Mucosa of rectum (tissue), 2 donors: Measurements from ENCODE around the gene SLC9A2.

Experiments used
- H3K27ac ChIP-seq, 2 donors: one replicate each; pipeline ENCODE4 v1.7.0; 2013; ENCODE audit warnings: inconsistent platforms in 2 of 2, low read depth in 2 of 2, low read length in 2 of 2
- H3K27me3 ChIP-seq, 2 donors: one replicate each; pipeline ENCODE4 v1.7.0; 2013; ENCODE audit warnings: low read length in 2 of 2; ENCODE audit not compliant: control insufficient read depth in 2 of 2, insufficient read depth in 2 of 2
- H3K36me3 ChIP-seq, 2 donors: one replicate each; pipeline ENCODE4 v1.7.0; 2013; ENCODE audit warnings: low read length in 2 of 2; ENCODE audit not compliant: control insufficient read depth in 2 of 2, insufficient read depth in 2 of 2
- H3K4me1 ChIP-seq, 2 donors: one replicate each; pipeline ENCODE4 v1.7.0; 2013; ENCODE audit warnings: low read length in 2 of 2, mild to moderate bottlenecking in 1 of 2; ENCODE audit not compliant: control insufficient read depth in 2 of 2, insufficient read depth in 2 of 2
- H3K4me3 ChIP-seq, 2 donors: one replicate each; pipeline ENCODE4 v1.7.0; 2013; ENCODE audit warnings: low read length in 2 of 2
- H3K9ac ChIP-seq, 2 donors: one replicate each; pipeline ENCODE4 v1.7.0; 2013; ENCODE audit warnings: low read length in 2 of 2, low read depth in 1 of 2, mild to moderate bottlenecking in 1 of 2
- H3K9me3 ChIP-seq, 2 donors: one replicate each; pipeline ENCODE4 v1.7.0; 2013; ENCODE audit warnings: low read length in 2 of 2; ENCODE audit not compliant: control insufficient read depth in 2 of 2
- donor health status: healthy.
- donor health status: Normal muscosa, but diverticular disease.

SLC9A2 gene

GRCh38 chr2:102718387-102719316 is 99.3 kb downstream of the SLC9A2 start:
- no peaks in the 10 kb centered on the region for H3K27me3 ChIP-seq
- H3K4me1 ChIP-seq: no peaks in the 10 kb centered on the region
- no peaks in the 10 kb centered on the region for H3K9me3 ChIP-seq
- H3K27ac ChIP-seq: no peak overlapping the region
- H3K9ac ChIP-seq: no peak overlapping the region
- peaks cover 38 to 52% of the 10 kb centered on the region in 2 donors for H3K36me3 ChIP-seq
- H3K4me3 ChIP-seq: no peak overlapping the region

GRCh38 chr2:102724016-102724490 is 104.7 kb downstream of the SLC9A2 start:
- H3K27me3 ChIP-seq: no peaks in the 10 kb centered on the region
- no peaks in the 10 kb centered on the region for H3K4me1 ChIP-seq
- no peak overlapping the region for H3K9ac ChIP-seq
- H3K27ac ChIP-seq: no peak overlapping the region
- H3K9me3 ChIP-seq: no peaks in the 10 kb centered on the region
- H3K4me3 ChIP-seq: no peak overlapping the region
- peaks cover 57 to 73% of the 10 kb centered on the region in 2 donors for H3K36me3 ChIP-seq

GRCh38 chr2:102724553-102724952 is 105.2 kb downstream of the SLC9A2 start:
- Histone ChIP-seq H3K9ac (no peak overlapping the region), H3K27ac (no peak overlapping the region), H3K27me3 (no peaks in the 10 kb centered on the region), H3K4me3 (no peak overlapping the region), H3K36me3 (peaks cover 57 to 69% of the 10 kb centered on the region in 2 donors), H3K9me3 (no peaks in the 10 kb centered on the region), H3K4me1 (no peaks in the 10 kb centered on the region)

- H3K9me3 ChIP-seq: no peaks in the 10 kb centered on the region
- no peak overlapping the region for H3K27ac ChIP-seq
- peaks cover 51 to 61% of the 10 kb centered on the region in 2 donors for H3K36me3 ChIP-seq
- no peak overlapping the region for H3K4me3 ChIP-seq
- H3K27me3 ChIP-seq: no peaks in the 10 kb centered on the region
- H3K4me1 ChIP-seq: no peaks in the 10 kb centered on the region
- H3K9ac ChIP-seq: no peak overlapping the region
Observed at GRCh38 chr2:102726128-102727087, 107.1 kb downstream of the SLC9A2 start.

- Histone ChIP-seq H3K9me3 (no peaks in the 10 kb centered on the region), H3K27me3 (no peaks in the 10 kb centered on the region), H3K9ac (peak overlapping the region; percentile 94 to 97), H3K27ac (peak overlapping the region; percentile 81 to 86), H3K4me1 (peaks cover 13 to 20% of the 10 kb centered on the region in 2 donors), H3K36me3 (peaks cover 10 to 11% of the 10 kb centered on the region in 2 donors), H3K4me3 (peak overlapping the region; percentile 96 to 98)
Observed at GRCh38 chr2:102735416-102736109, 116.2 kb downstream of the SLC9A2 start.

GRCh38 chr2:102736110-102736409 is 116.7 kb downstream of the SLC9A2 start:
- H3K36me3 ChIP-seq: peaks cover 7 to 8% of the 10 kb centered on the region in 2 donors
- no peaks in the 10 kb centered on the region for H3K9me3 ChIP-seq
- peak overlapping the region; percentile 94 to 97 for H3K9ac ChIP-seq
- peaks cover 13 to 20% of the 10 kb centered on the region in 2 donors for H3K4me1 ChIP-seq
- H3K27me3 ChIP-seq: no peaks in the 10 kb centered on the region
- peak overlapping the region; percentile 96 to 98 for H3K4me3 ChIP-seq
- H3K27ac ChIP-seq: peak overlapping the region; percentile 81 to 86

GRCh38 chr2:102736410-102737409 is 117.4 kb downstream of the SLC9A2 start:
- Histone ChIP-seq H3K27ac (peak overlapping the region; percentile 81 to 86), H3K9ac (peak overlapping the region; percentile 94 to 97), H3K27me3 (no peaks in the 10 kb centered on the region), H3K4me1 (peaks cover 13 to 20% of the 10 kb centered on the region in 2 donors), H3K9me3 (no peaks in the 10 kb centered on the region), H3K4me3 (peak overlapping the region; percentile 96 to 98), H3K36me3 (peaks cover 4 to 5% of the 10 kb centered on the region in 2 donors)

- Histone ChIP-seq H3K9me3 (no peaks in the 10 kb centered on the region), H3K27me3 (no peaks in the 10 kb centered on the region), H3K4me1 (peaks cover 13 to 20% of the 10 kb centered on the region in 2 donors), H3K36me3 (peaks cover 0 to 2% of the 10 kb centered on the region in 2 donors), H3K9ac (no peak overlapping the region), H3K4me3 (peak overlapping the region; percentile 96 to 98), H3K27ac (no peak overlapping the region)
Observed at GRCh38 chr2:102737431-102737830, 118.1 kb downstream of the SLC9A2 start.

GRCh38 chr2:102743259-102743658 is 123.9 kb downstream of the SLC9A2 start:
- Histone ChIP-seq H3K4me1 (no peaks in the 10 kb centered on the region), H3K36me3 (no peaks in the 10 kb centered on the region), H3K9ac (no peak overlapping the region)

More at GRCh38 chr2:102743259-102743658, 123.9 kb downstream of the SLC9A2 start:
- no peaks in the 10 kb centered on the region for H3K27me3 ChIP-seq
- H3K9me3 ChIP-seq: no peaks in the 10 kb centered on the region
- H3K4me3 ChIP-seq: no peak overlapping the region
- H3K27ac ChIP-seq: no peak overlapping the region
